Prostate gland (tissue), 2 donors: ENCODE measurements around the gene TTLL5.

Experiments
- POLR2A ChIP-seq: fragments of 450-650 bp; IDR thresholded peaks from one replicate; pipeline ENCODE4 v1.6.1; 2016; ENCODE audit warnings: antibody characterized with exemption, mild to moderate bottlenecking
- TF ChIP-seq, protein P1 (sequence below), 4 experiments: fragments of 200-600 bp in 2 of 4; fragments of 450-650 bp in 2 of 4; sonication (generic) in 2 of 4; IDR thresholded peaks; 1 replicate in 3 of 4; 2 replicates in 1 of 4; pipeline ENCODE4 v1.5.1; 2016 to 2019; ENCODE audit warnings: antibody characterized with exemption in 4 of 4, mild to moderate bottlenecking in 2 of 4, moderate library complexity in 2 of 4

DNA sequence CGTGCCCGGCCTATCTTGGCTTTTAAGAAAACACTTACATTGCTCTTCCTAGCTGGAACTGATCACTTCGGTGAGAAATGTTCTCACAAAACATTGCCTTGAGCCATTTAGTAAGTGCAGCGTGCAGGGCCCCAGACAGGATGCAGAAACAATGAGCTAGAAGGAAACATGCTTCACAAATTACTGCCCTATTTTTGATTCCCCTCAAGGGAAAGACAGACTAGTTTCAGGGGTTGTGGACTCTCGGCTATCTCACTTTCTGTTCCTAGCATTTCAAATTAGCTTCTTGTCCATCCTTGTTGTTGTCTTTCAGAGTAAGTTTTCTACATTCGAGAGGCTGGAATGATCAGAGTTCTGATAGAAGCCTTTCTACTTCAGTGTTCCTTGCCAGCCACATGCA, 299.2 kb downstream of the TTLL5 start:
- TF ChIP-seq, protein P1, sequence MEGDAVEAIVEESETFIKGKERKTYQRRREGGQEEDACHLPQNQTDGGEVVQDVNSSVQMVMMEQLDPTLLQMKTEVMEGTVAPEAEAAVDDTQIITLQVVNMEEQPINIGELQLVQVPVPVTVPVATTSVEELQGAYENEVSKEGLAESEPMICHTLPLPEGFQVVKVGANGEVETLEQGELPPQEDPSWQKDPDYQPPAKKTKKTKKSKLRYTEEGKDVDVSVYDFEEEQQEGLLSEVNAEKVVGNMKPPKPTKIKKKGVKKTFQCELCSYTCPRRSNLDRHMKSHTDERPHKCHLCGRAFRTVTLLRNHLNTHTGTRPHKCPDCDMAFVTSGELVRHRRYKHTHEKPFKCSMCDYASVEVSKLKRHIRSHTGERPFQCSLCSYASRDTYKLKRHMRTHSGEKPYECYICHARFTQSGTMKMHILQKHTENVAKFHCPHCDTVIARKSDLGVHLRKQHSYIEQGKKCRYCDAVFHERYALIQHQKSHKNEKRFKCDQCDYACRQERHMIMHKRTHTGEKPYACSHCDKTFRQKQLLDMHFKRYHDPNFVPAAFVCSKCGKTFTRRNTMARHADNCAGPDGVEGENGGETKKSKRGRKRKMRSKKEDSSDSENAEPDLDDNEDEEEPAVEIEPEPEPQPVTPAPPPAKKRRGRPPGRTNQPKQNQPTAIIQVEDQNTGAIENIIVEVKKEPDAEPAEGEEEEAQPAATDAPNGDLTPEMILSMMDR (IDR thresholded peaks at IDR 0.05): no peak
- no peak for TF ChIP-seq POLR2A
